Lower leg skin (tissue), 3 donors: ENCODE measurements around the gene KPNA2.

Source experiments
- CTCF ChIP-seq, 3 donors: fragments of 450-650 bp; IDR thresholded peaks; one replicate each; pipeline ENCODE4 v1.5.1; 2016; ENCODE audit warnings: antibody characterized with exemption in 3 of 3, mild to moderate bottlenecking in 3 of 3, moderate library complexity in 2 of 3
- POLR2A ChIP-seq, 2 donors: fragments of 450-650 bp; IDR thresholded peaks; one replicate each; pipeline ENCODE4 v1.6.1; 2016 to 2017; ENCODE audit warnings: antibody characterized with exemption in 2 of 2, mild to moderate bottlenecking in 1 of 2, moderate library complexity in 1 of 2

- TF ChIP-seq POLR2A (IDR thresholded peaks at IDR 0.05) (no peak), CTCF (IDR thresholded peaks at IDR 0.05) (no peak)
These were observed 17.9 kb downstream of the KPNA2 start for GRCh38 chr17:68053231-68054013.
